Stimulated activated naive CD4-positive, alpha-beta T cell treated with Interleukin-2 at 50 U/mL for 16 hours (primary cell): ENCODE results near the gene ADGRG7.
"Not testable (repeated sequence)": the region's sequence is repeated elsewhere in the genome, so short reads cannot be mapped to it uniquely, and the experiment has no call there.

Experiments
- DNase-seq: peaks from one replicate; lab custom pipeline; 2025; lab: John Stamatoyannopoulos, UW

The ADGRG7 gene

DNA sequence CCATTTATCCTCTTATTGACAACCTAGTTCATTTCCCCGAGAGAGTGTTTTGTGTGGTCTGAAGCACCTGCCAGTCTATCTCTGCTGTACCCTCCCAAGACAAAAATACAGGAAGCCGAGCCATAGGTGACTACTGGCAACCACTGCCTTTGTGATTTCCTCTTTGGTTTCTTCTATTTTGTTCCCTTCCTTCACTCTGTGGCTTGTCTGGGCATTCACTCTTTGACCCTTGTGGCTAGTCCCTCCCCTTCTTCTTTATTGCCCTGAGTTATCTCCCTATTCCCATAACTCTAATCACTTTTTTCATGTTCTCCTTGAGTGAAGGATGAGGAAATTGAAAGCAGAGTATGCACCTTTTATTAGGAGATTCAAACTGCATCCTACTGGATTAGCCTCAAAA lies at the start of gene ADGRG7:
ADGRG7 (plus strand) TSS at position 297 of the 400 bp plus-strand sequence. CDS start 256 bp downstream, outside the sequence.
- no peak for DNase-seq

DNA sequence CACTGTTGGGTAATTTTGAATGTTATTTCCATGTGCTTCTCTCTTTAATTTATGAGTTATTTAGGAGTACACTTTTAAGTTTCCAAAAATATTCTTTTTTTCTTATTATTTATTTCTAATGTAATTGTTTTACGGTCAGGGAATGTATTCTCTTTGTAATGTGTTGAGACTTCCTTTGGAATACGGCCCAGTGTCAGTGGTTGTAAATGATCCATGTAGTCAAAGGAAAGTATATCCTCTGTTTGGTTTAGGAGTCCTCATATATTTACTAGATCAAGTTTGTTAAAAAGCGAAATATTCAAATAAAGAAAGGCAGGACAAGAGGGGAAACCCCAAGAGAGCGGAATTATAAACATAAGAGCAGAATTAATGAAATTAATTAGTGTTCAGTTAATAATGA lies 49.0 kb upstream of the ADGRG7 start:
- DNase-seq, result no peak

GRCh38 chr3:100561459-100562158 lies 47.8 kb upstream of the ADGRG7 start:
- DNase-seq, result no peak

DNA sequence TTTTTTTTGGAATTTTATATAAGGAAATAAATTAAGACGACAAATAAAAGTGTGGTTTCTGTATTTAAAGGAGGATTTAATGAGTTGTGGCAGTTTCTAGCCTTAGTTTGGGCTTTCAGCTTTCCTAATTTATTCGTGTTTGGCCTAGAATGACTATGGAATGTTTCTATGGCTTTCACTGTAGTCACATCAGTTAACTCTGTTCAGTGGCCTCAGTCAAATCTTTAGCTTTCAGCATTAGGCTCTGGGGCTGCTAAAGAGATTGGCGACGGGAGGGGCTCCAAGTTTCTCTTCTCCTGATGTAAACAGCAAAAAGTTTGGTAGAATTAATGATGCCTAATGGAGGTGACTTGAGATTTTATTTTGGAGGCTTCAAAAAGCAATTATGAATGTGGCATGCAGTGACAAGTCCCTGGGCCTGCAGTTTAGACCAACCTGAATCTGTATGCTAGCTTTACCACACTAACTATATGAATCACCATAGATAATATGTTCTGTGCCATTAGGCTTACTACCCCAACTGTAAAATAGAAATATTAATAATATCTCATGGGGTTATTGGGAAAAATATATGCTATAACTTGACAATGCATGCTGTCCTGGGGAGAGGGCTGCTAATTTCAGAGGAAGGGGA lies 47.1 kb upstream of the ADGRG7 start:
- DNase-seq, result no peak

DNA sequence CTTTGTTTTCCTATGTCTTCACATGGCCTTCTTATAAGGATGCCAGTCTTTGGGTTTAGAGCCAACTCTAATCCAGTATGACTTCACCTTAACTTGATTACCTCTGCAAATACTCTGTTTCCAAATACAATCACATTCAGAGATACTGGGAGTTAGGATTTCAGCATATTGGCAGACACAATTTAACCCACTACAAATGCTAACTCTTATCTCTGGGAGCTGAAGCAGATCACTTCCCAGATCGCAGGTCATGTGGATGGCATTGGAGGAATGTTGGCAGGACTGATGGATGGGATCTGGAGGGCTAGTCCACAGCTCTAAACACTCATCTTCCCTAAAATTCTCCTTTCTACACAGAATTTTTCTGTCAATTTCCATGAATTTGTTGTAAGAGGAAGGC lies 46.2 kb upstream of the ADGRG7 start:
- DNase-seq, result no peak

DNA sequence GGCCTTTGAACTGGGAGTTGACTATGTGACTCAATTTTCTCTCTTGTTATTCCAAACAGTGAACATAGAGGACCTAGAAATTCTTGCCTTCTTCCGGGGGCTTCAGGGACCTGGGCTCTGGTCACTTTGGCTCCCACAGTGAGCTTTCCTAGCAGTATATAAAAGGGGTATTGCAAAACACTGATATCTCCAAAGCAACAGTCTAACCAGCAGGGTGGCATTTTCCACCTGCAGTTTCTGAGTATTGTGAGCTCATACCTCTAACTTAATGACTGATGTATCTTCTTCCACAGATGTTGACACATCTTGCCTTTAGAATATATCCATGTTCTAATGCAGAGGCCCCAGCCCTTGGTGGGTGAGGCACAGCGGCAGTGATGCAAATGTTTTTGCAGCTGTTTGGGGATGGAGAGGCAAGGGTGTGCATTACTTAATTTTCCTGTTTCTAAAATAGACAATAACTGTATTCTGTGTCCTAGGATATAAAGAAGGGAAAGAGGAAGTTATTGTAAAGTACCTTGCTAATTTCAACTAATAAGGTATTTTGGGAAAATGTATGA lies 45.7 kb upstream of the ADGRG7 start:
- DNase-seq, result no peak

- no peak for DNase-seq
Measured at GRCh38 chr3:100570811-100571210, 38.6 kb upstream of the ADGRG7 start.

DNA sequence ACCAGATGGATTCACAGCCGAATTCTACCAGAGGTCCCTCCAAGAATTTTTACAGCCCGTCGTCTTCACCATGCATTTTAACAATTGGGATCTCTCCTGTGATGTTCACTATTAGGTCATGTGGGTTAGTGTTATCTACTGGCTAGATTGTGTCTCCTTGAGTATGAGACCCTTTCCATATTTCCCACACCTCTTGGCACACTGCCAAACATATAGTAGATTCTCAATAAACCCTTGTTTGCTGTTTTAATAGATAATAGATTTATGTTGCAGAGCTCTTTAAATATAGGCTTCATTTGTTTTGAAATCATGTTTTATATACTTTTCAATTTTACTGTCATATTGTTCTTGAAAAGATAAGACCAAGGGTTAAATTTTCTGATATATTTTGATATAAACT lies 34.9 kb upstream of the ADGRG7 start:
- no peak for DNase-seq

- DNase-seq, result no peak
Measured at GRCh38 chr3:100575704-100576103, 33.7 kb upstream of the ADGRG7 start.

- DNase-seq, result no peak
Measured at GRCh38 chr3:100577382-100578008, 31.9 kb upstream of the ADGRG7 start.

- DNase-seq, result no peak
Measured at GRCh38 chr3:100578646-100579045, 30.8 kb upstream of the ADGRG7 start.

GRCh38 chr3:100580147-100580546 lies 29.3 kb upstream of the ADGRG7 start:
- no peak for DNase-seq

DNA sequence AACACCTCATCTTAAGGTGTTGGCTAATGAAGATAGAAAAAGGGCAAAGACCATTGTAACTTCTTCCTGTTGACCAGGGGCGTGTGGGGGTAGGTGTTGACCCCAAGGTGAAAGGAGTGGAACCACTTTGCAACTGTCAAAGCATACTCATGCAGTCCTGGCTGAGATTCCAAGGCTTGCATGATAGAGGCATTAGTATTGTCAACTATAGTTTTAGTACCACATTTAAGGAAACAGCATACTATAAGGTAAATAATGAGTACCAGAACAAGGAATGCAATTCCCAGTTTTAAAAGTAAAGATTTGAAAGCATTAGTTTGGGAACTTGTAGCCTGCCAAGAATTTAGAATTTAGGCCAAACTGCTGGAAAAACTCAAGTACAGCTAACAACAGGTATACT lies 27.8 kb upstream of the ADGRG7 start:
- no peak for DNase-seq

DNA sequence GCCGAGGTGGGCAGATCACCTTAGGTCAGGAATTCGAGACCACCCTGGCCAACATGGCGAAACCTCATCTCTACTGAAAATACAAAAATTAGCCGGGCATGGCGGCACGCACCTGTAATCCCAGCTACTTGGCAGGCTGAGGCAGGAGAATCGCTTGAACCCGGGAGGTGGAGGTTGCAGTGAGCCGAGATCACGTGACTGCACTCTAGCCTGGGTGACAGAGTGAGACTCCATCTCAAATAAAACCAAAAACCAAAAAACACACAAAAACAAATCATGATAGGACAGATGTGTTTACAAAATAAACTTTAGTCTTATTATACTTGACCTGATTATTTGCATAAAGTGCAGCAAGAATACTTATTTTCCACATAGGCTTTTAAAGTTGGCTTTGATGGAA lies 27.2 kb upstream of the ADGRG7 start:
- not testable (repeated sequence) for DNase-seq

DNA sequence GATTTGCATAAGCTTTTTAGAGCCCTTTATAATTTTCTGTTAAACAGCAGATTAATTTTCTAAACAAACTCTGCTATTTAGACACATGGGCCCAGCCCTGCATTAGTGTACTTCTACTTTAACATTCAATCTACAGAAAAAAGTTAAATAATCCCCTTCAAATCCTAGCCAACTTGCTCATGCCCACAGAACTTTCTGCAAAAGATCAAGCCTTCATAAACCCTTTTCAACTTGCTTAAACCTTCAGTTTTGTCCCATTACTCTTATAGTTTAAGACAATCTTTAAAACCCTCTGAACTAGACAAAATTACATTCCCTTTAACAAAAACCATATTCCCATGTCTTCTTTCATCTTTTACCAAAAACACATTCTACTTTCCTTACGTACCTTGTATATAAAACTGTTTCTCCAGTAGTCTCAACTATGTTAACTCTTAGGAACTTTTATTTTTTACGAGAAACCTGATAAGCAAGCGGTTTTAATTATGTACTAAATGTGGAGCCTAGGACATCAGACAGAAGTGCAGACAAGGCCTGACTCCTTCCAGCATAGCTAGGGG lies 25.2 kb upstream of the ADGRG7 start:
- no peak for DNase-seq

GRCh38 chr3:100586832-100587231 lies 22.6 kb upstream of the ADGRG7 start:
- no peak for DNase-seq

GRCh38 chr3:100588251-100588650 lies 21.1 kb upstream of the ADGRG7 start:
- no peak for DNase-seq

DNA sequence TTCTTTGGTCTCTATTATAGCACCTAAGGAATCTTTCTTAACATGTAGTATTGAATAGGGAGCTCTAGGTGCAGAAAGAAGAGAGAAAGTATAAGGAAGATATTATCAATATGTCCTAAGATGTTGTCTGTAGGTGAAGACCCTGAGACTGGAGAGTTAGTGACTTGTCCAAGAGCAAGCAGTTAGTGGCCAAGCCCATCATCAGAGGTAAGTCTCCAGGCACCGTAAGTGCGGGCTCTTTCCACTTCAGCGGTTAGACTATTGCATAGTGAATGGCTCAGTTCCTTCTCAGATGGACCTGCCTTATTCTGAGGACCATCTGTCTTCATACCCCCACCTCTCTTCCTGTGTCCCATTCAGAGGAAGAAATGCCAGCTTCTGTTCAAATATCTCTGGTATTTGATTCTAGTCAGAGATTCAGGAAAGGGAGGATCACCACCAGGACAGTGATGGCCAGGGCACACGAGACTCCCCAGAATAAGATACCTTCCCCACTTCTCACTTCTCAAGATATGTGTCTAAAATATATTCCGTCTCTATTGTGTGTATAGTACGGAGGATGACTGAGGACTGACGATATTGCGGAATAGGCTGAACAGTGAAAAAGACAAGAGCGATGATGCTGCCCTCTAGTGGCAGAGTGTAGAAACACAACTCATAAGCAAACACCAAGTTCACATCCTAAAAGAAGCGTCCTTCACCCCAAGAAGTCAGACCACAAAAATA lies 19.1 kb upstream of the ADGRG7 start:
- DNase-seq, result peak; percentile 30

DNA sequence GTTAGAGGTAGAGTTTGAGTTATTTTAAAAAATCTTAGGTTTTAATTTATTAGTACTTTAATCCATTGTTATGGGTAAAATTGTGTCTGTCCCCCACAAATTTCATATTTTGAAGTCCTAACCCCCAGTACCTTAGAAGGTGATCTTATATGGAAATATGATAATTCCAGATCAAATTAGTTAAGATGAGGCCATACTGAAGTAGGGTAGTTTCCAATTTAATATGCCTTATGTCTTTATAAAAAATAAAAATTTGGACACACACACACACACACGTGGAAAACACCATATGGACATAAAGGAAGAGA lies 18.6 kb upstream of the ADGRG7 start:
- DNase-seq, result no peak

GRCh38 chr3:100591411-100591810 lies 18.0 kb upstream of the ADGRG7 start:
- no peak for DNase-seq

DNA sequence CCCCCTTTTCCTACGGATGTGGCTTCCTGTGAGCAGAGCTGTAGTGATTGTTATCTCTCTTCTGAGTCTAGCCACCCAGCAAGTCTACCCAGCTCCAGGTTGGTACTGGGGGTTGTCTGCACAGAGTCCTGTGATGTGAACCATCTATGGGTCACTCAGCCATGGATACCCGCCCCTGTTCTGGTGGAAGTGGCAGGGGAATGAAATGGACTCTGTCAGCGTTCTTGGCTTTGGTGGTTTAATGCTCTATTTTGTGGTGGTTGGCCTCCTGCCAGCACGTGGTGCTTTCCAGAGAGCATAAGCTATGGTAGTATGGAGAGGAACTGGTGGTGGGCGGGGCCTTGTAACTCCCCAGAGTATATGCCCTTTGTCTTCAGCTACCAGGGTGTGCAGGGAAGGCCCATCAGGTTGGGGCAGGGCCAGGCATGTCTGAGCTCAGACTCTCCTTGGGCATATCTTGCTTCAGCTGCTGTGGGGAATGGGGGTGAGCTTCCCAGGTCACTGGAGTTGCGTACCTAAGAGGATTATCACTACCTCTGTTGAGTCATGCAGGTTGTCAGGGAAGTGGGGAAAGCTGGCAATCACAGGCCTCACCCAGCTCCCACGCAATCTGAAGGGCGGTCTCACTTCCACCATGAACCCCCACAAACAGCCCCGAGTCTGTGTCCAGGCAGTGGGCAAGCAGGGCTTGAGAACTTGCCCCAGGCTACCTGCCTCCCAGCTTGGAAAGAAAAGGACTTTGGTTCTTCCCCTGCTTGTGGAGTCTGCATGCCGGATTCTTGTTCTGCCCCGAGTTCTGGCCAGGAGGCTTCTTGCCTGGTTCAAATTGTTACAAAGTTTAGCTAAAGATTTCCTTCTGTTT lies 9.0 kb upstream of the ADGRG7 start:
- DNase-seq, result no peak
